HCT116 (cell line): ENCODE data around the gene SVIL.

Source experiments
- CBX3 ChIP-seq: IDR thresholded peaks from 2 replicates; pipeline ENCODE4 v1.6.1; 2012; ENCODE audit warnings: low read depth
- CEBPB ChIP-seq: IDR thresholded peaks from 2 replicates; pipeline ENCODE4 v1.6.1; 2012; ENCODE audit warnings: low read depth
- CTCF ChIP-seq, 3 experiments: fragments of 200-600 bp in 1 of 3; sonication (generic) in 1 of 3; IDR thresholded peaks in 2 of 3; conservative IDR thresholded peaks in 1 of 3; 2 replicates each; pipeline ENCODE4 v1.5.1; 2012 to 2017; ENCODE audit warnings: low read depth in 2 of 3, low read length in 2 of 3, antibody characterized with exemption in 1 of 3, borderline replicate concordance in 1 of 3, control low read depth in 1 of 3, mild to moderate bottlenecking in 1 of 3, mixed read lengths in 1 of 3, mixed run types in 1 of 3, moderate library complexity in 1 of 3; ENCODE audit not compliant: insufficient read depth in 1 of 3
- ELF1 ChIP-seq: IDR thresholded peaks from 2 replicates; pipeline ENCODE4 v1.6.1; 2012; ENCODE audit warnings: low read depth, borderline replicate concordance
- EZH2 ChIP-seq: fragments of 200-600 bp; sonication (generic); IDR thresholded peaks from 2 replicates; pipeline ENCODE4 v1.6.1; 2017; ENCODE audit warnings: antibody characterized with exemption, mixed run types
- EZH2phosphoT487 ChIP-seq: fragments of 200-600 bp; IDR thresholded peaks from 2 replicates; pipeline ENCODE4 v1.6.1; 2018; ENCODE audit warnings: antibody characterized with exemption, borderline replicate concordance
- FOSL1 ChIP-seq: IDR thresholded peaks from 2 replicates; pipeline ENCODE4 v1.6.1; 2012; ENCODE audit warnings: low read depth
- POLR2A ChIP-seq: IDR thresholded peaks from 2 replicates; pipeline ENCODE4 v1.7.0; 2011; ENCODE audit warnings: borderline replicate concordance; ENCODE audit not compliant: insufficient read depth, insufficient read length; ENCODE audit errors: extremely low read depth
- POLR2AphosphoS5 ChIP-seq: IDR thresholded peaks from 2 replicates; pipeline ENCODE4 v1.6.1; 2011; ENCODE audit warnings: mild to moderate bottlenecking, low read depth, low read length, moderate library complexity
- REST ChIP-seq: IDR thresholded peaks from 2 replicates; pipeline ENCODE4 v1.6.1; 2012; ENCODE audit warnings: low read depth
- SIN3A ChIP-seq: IDR thresholded peaks from 2 replicates; pipeline ENCODE4 v1.6.1; 2012; ENCODE audit warnings: low read depth
- SP1 ChIP-seq: IDR thresholded peaks from 2 replicates; pipeline ENCODE4 v1.6.1; 2012; ENCODE audit warnings: low read depth
- YY1 ChIP-seq: IDR thresholded peaks from 2 replicates; pipeline ENCODE4 v1.6.1; 2011; ENCODE audit warnings: low read length, low read depth, moderate library complexity, mild to moderate bottlenecking; ENCODE audit not compliant: insufficient replicate concordance; ENCODE audit errors: extremely low read depth

- TF ChIP-seq EZH2 (no peak), EZH2phosphoT487 (no peak), SIN3A (no peak), CTCF (IDR thresholded peaks at IDR 0.05 in 2 of 3, conservative IDR thresholded peaks at IDR 0.05 in 1 of 3; ENCODE audit: borderline replicate concordance in 1 of 3, insufficient read depth in 1 of 3, low read depth in 2 of 3, low read length in 2 of 3) (no peak), YY1 (no peak), REST (no peak), POLR2A (no peak), CEBPB (no peak), SP1 (no peak), FOSL1 (no peak), CBX3 (no peak), POLR2AphosphoS5 (no peak), ELF1 (no peak)
Measured at GRCh38 chr10:29533696-29534285, 101.0 kb downstream of the SVIL start.
